Urothelium cell line (cell line): ENCODE measurements around the gene NR4A3.

Experiments
- DNase-seq: peaks from one replicate; pipeline ENCODE4 v3.0.0; 2011; ENCODE audit warnings: low spot score, mixed read lengths
- FAIRE-seq: peaks from 2 replicates; lab custom pipeline; 2011; peaks lifted over from hg19 to GRCh38; lab: Jason Lieb, UNC

Gene NR4A3

GRCh38 chr9:99811598-99812383 lies 9.9 kb upstream of the NR4A3 start:
- no peak for DNase-seq
- FAIRE-seq: no peak

- FAIRE-seq: no peak
These were observed 7.9 kb upstream of the NR4A3 start for GRCh38 chr9:99813739-99814138.

GRCh38 chr9:99814359-99814758 lies 7.3 kb upstream of the NR4A3 start:
- no peak for FAIRE-seq
- no peak for DNase-seq

More at GRCh38 chr9:99813739-99814138, 7.9 kb upstream of the NR4A3 start:
- no peak for DNase-seq

GRCh38 chr9:99816392-99816791 lies 5.3 kb upstream of the NR4A3 start:
- DNase-seq (no peak), FAIRE-seq (no peak)

GRCh38 chr9:99818500-99818899 lies 3.2 kb upstream of the NR4A3 start:
- FAIRE-seq (no peak), DNase-seq (no peak)

GRCh38 chr9:99819123-99819855 lies 2.4 kb upstream of the NR4A3 start:
- no peak for FAIRE-seq
- DNase-seq: peak; percentile 86

- FAIRE-seq: no peak
- DNase-seq: peak; percentile 90
These were observed 1.6 kb upstream of the NR4A3 start for GRCh38 chr9:99819856-99820684.

- FAIRE-seq (no peak), DNase-seq (no peak)
These were observed 845 bp upstream of the NR4A3 start for GRCh38 chr9:99820685-99821395.

- DNase-seq (peak; percentile 29), FAIRE-seq (no peak)
These were observed 572 bp downstream of the NR4A3 start for GRCh38 chr9:99822109-99822805.

GRCh38 chr9:99822806-99823591 lies 1.3 kb downstream of the NR4A3 start:
- FAIRE-seq (no peak), DNase-seq (peak; percentile 40)

GRCh38 chr9:99823681-99824377 lies 2.1 kb downstream of the NR4A3 start:
- FAIRE-seq (no peak), DNase-seq (peak; percentile 16)

GRCh38 chr9:99824378-99825171 lies 2.9 kb downstream of the NR4A3 start:
- no peak for FAIRE-seq
- no peak for DNase-seq

GRCh38 chr9:99825172-99826046 lies 3.7 kb downstream of the NR4A3 start:
- FAIRE-seq (no peak), DNase-seq (no peak)

- no peak for FAIRE-seq
- DNase-seq: no peak
These were observed 4.9 kb downstream of the NR4A3 start for GRCh38 chr9:99826579-99826978.

- DNase-seq (no peak), FAIRE-seq (no peak)
These were observed 5.6 kb downstream of the NR4A3 start for GRCh38 chr9:99827244-99827643.

- FAIRE-seq (no peak), DNase-seq (no peak)
These were observed 6.3 kb downstream of the NR4A3 start for GRCh38 chr9:99828054-99828416.
